Gastrocnemius medialis (tissue), 4 donors: ENCODE data around the gene CRKL. TPM values are rescaled to one million over a fixed set of nuclear protein-coding genes. Genes with fewer than 3 reads are reported as not detected.

ENCODE experiments used
- ATAC-seq, 2 donors: fragments of 150-250 bp; one replicate each; pipeline ENCODE4 v1.9.1; 2016
- DNase-seq, 2 donors: peaks; one replicate each; pipeline ENCODE4 v3.0.0-alpha.2; 2019
- H3K27ac ChIP-seq, 4 donors: fragments of 200-600 bp; sonication (generic); 1 replicate in 1 of 4; 2 replicates in 3 of 4; pipeline ENCODE4 v1.5.1; 2016 to 2018; ENCODE audit warnings: mild to moderate bottlenecking in 2 of 4, moderate library complexity in 1 of 4
- H3K27me3 ChIP-seq, 3 donors: fragments of 200-600 bp; sonication (generic) in 2 of 3; 1 replicate in 1 of 3; 2 replicates in 2 of 3; pipeline versions ENCODE4 v1.5.1 to v1.6.0; 2016 to 2019; ENCODE audit warnings: mild to moderate bottlenecking in 1 of 3, moderate library complexity in 1 of 3
- H3K36me3 ChIP-seq, 2 donors: fragments of 200-600 bp; sonication (generic) in 1 of 2; one replicate each; pipeline ENCODE4 v1.5.1; 2017 to 2018
- H3K4me1 ChIP-seq, 2 donors: fragments of 200-600 bp; sonication (generic) in 1 of 2; one replicate each; pipeline ENCODE4 v1.5.1; 2016 to 2017; ENCODE audit warnings: mild to moderate bottlenecking in 2 of 2
- H3K4me3 ChIP-seq, 4 donors: fragments of 200-600 bp; sonication (generic) in 3 of 4; 1 replicate in 1 of 4; 2 replicates in 3 of 4; pipeline ENCODE4 v1.5.1; 2016 to 2019; ENCODE audit warnings: mild to moderate bottlenecking in 2 of 4
- H3K9me3 ChIP-seq, 3 donors: fragments of 200-600 bp; sonication (generic) in 2 of 3; 1 replicate in 1 of 3; 2 replicates in 2 of 3; pipeline ENCODE4 v1.5.1; 2016 to 2019
- POLR2A ChIP-seq, 2 donors: fragments of 450-650 bp; IDR thresholded peaks; one replicate each; pipeline ENCODE4 v1.6.1; 2017; ENCODE audit warnings: antibody characterized with exemption in 2 of 2, mild to moderate bottlenecking in 2 of 2, moderate library complexity in 2 of 2
- in situ Hi-C, 4 donors: fragments of 200-750 bp; cut with MboI; loops; one replicate each; pipeline versions ENCODE4 v1.15.0 to v1.8.0; 2017; ENCODE audit warnings: low sequenced_read_pairs in 4 of 4
- intact Hi-C: fragments of 100-400 bp; cut with DNase I; formaldehyde crosslinking; loops from one replicate; pipeline ENCODE4 v1.15.1; 2023; ENCODE audit warnings: low total_unique reads
- total RNA-seq, 4 donors: library from RNA; depleted of rRNA; stranded (reverse); fragments of >200 nt; gene quantifications; one replicate each; pipeline versions ENCODE4 v1.1.0 to v1.2.3, GENCODE V29; 2016
- TF ChIP-seq, protein P1 (sequence below), 5 experiments: fragments of 450-650 bp in 3 of 5; fragments of 200-600 bp in 2 of 5; sonication (generic) in 2 of 5; IDR thresholded peaks in 4 of 5; conservative IDR thresholded peaks in 1 of 5; 1 replicate in 4 of 5; 2 replicates in 1 of 5; pipeline ENCODE4 v1.5.1; 2016 to 2019; ENCODE audit warnings: antibody characterized with exemption in 5 of 5, mild to moderate bottlenecking in 3 of 5, moderate library complexity in 3 of 5

CRKL gene
- total RNA-seq, 4 donors from 2014 or later: 73.3 to 109 (median 84.7) TPM

DNA sequence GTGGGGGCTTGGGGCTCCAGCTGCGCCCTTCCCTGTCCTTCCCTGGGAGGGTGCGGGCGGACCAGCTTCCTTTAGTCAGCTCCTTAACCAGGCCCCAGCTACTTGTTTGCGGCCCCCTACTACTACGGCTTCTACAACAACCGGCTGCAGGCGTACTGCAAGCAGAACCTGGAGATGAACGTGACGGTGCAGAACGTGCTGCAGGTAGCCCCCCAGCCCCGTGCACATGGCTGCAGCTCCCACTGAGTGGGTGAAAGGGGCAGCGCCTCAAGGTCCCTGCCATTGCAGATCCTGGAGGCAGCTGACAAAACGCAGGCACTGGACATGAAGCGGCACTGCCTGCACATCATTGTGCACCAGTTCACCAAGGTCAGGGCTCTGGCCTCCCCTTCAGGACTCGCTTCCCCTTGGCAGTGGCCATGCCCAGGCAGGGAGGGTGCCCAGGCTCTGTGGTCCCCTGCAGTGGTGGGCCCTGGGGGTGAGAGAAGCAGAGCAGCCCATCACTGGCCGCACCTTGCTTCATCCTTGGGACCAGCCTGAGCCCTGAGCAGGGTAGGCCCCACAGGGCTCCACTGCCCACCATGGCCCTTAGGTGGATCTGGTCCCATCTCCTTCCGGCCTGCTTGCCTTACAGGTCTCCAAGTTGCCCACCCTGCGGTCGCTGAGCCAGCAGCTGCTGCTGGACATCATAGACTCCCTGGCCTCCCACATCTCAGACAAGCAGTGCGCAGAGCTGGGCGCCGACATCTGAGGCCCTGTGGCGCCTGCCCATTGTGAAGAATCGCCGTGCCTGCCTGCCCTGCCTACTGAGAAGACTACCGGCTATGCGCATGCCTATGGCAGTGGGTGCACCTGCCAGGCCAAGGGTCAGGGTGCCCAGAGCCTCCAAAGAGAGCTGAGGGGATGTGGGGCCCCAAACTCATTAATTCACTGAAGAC lies 79.7 kb downstream of the CRKL start:
- no peak for ATAC-seq
- DNase-seq: no peak
- in situ Hi-C loops: no loop called here
- intact Hi-C loops: loop anchor here (5.0 kb wide), 1 partner anchor 35 kb away; no protein-coding TSS in a partner anchor
- Histone ChIP-seq H3K27ac (no peak overlapping the region), H3K9me3 (no peaks in the 10 kb centered on the region), H3K4me3 (no peak overlapping the region), H3K27me3 (no peaks in the 10 kb centered on the region), H3K4me1 (peaks cover 11 to 21% of the 10 kb centered on the region in 2 donors), H3K36me3 (peaks cover 0 to 65% of the 10 kb centered on the region in 2 donors)
- TF ChIP-seq POLR2A (IDR thresholded peaks at IDR 0.05): no peak
- TF ChIP-seq, protein P1, sequence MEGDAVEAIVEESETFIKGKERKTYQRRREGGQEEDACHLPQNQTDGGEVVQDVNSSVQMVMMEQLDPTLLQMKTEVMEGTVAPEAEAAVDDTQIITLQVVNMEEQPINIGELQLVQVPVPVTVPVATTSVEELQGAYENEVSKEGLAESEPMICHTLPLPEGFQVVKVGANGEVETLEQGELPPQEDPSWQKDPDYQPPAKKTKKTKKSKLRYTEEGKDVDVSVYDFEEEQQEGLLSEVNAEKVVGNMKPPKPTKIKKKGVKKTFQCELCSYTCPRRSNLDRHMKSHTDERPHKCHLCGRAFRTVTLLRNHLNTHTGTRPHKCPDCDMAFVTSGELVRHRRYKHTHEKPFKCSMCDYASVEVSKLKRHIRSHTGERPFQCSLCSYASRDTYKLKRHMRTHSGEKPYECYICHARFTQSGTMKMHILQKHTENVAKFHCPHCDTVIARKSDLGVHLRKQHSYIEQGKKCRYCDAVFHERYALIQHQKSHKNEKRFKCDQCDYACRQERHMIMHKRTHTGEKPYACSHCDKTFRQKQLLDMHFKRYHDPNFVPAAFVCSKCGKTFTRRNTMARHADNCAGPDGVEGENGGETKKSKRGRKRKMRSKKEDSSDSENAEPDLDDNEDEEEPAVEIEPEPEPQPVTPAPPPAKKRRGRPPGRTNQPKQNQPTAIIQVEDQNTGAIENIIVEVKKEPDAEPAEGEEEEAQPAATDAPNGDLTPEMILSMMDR (IDR thresholded peaks at IDR 0.05 in 4 of 5, conservative IDR thresholded peaks at IDR 0.05 in 1 of 5): no peak

DNA sequence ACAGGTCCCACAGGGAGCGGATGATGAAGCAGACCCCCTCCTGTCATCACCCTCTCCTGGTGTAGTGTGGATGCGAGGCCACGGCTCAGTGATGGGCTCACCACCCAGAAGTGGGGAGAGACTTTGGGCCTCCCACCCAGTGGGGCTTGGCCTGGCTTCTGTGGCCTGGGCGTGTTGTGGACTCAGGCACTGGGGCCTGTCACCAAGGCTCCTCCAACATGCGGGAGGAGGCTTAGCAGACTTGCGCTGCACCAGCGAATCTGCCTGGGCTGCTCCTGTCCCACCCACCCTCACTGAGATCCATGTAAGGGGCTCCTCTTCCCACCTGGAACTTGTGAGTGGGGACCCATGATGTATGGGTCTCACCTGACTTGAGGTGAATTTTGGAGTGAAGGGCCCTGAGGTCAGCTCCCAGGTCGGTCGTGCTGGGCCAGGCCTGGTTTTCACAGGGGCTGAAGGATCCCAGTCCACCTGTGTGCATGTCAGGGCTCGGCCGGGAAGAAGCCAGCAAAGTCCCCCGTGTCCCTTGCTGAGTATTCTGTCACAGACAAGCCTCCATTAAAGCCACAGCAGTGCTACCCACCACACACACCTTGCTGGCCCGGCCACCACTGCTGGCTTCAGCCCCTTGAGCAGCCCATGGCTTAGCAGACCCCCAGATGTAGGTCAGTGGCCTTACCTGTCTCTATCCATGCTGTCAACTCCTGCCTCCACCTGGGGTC lies 80.5 kb downstream of the CRKL start:
- Histone ChIP-seq H3K9me3 (no peaks in the 10 kb centered on the region), H3K4me1 (peaks cover 11 to 21% of the 10 kb centered on the region in 2 donors), H3K4me3 (no peak overlapping the region), H3K36me3 (peaks cover 0 to 56% of the 10 kb centered on the region in 2 donors), H3K27ac (no peak overlapping the region), H3K27me3 (no peaks in the 10 kb centered on the region)
- intact Hi-C loops: loop anchor here (5.0 kb wide), 1 partner anchor 35 kb away; no protein-coding TSS in a partner anchor
- in situ Hi-C loops: no loop called here
- DNase-seq: no peak
- TF ChIP-seq, protein P1 (IDR thresholded peaks at IDR 0.05 in 4 of 5, conservative IDR thresholded peaks at IDR 0.05 in 1 of 5): no peak
- no peak for TF ChIP-seq POLR2A (IDR thresholded peaks at IDR 0.05)
- ATAC-seq: no peak

DNA sequence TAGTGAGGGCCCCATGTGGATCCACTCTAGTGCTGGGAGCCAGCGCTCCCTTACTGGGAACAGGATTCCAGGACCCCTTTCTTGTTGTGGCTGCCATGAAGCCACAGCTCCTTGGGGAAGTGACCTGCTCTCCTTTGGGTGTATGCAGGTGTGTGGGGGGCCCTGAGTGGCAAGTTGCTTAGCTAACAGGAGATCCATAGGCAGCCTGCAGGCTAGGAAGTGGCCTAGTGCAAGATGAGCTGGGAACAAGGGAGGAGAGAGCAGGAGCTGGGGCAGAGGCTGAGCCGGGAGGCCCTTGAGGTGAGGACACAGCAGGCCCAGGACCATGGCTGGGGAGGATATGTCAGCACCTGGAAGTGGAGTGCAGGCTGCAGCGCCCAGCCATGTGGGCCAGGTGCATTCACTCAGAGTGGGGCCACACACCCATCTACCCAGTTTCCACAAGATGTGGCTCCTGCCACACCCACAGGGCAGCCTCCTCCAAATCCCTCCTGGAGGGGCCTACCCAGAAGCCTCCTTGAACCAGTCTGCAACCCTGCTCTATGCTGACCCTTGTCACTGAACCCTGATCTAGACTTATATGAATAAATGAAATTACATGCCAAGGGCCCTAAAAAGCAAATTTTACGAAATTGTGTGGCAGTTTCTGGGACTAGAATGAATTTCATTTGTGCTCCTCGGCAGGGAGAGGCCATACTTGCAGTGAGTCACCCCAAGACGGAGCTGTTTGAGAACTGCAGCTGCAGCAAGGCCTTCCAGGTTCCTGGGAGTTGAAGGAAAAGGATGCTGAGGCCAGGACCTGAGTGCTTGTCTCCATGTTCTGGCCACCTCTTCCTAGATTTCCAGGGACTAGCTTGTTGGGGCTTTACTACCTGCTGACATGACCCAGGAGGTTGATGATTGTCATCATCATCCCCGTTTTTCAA lies 81.5 kb downstream of the CRKL start:
- H3K4me3 ChIP-seq: no peak overlapping the region
- in situ Hi-C loops: no loop called here
- no peak for TF ChIP-seq POLR2A (IDR thresholded peaks at IDR 0.05)
- TF ChIP-seq, protein P1 (IDR thresholded peaks at IDR 0.05 in 4 of 5, conservative IDR thresholded peaks at IDR 0.05 in 1 of 5): no peak
- no peak for ATAC-seq
- no peak for DNase-seq
- peaks cover 0 to 47% of the 10 kb centered on the region in 2 donors for H3K36me3 ChIP-seq
- intact Hi-C loops: loop anchor here (5.0 kb wide), 1 partner anchor 36 kb away; no protein-coding TSS in a partner anchor
- peaks cover 20 to 30% of the 10 kb centered on the region in 2 donors for H3K4me1 ChIP-seq
- H3K27ac ChIP-seq: no peak overlapping the region
- H3K27me3 ChIP-seq: no peaks in the 10 kb centered on the region
- no peaks in the 10 kb centered on the region for H3K9me3 ChIP-seq
